CD4-positive, alpha-beta T cell treated with Interleukin-17A for 4 hours (primary cell): Measurements from ENCODE around the gene CCL11.

Experiments
- DNase-seq: peaks from one replicate; pipeline ENCODE4 v3.0.0-alpha.2; 2020; ENCODE audit warnings: mixed read lengths

CCL11 gene

DNA sequence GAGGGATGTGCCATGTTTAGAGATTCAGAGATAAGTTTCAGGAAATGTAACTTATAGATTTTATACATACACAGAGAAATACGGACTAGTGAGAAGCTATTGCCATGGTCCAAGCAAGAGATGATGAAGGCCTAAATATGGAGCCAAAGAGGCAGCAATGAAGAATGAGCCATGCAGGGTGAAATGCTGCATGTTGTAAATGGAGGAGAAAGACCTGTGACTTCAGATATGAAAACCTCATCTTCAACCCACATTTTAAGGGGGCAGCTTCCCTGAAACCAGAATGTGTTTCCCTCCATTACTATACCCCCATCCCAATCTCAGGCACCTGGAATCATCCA lies 27.6 kb upstream of the CCL11 start:
- DNase-seq, result no peak

DNA sequence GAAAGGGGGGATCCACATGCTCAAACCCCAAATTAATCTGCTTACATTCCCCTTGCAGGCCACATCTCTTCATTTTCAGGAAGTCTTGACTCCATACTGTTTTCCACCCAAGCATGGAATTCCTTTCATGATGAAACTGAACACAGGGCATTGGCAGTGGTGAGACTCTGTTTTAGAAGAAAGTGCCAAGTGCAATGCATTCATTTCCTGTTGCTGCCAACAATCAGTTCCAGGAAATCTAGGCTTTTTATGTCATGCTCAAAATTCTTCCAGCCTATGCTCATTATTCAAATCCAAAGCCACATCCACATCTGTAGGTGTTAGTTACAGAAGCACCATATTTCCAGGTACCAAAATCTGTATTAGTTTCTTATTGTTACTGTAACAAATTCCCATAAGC lies 26.4 kb upstream of the CCL11 start:
- DNase-seq, result no peak

DNA sequence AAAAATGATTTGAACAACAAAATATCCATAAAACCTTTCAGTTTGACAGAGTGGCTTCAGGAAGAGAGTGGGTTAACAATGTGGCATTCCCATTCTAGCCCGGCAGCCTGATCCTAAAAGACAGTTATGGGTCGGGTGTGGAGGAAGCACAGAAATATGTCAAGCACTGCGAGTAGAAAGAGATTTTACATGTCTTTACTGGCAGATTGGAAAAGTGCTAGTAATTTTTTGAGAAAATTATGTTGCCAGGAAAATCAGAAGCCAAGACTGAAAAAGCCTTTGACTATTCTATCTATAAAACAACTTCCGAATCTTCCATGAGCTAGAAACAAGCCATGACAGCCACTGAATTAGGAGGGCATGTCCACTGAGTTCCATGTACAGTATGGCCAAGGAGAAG lies 24.7 kb upstream of the CCL11 start:
- DNase-seq, result no peak

DNA sequence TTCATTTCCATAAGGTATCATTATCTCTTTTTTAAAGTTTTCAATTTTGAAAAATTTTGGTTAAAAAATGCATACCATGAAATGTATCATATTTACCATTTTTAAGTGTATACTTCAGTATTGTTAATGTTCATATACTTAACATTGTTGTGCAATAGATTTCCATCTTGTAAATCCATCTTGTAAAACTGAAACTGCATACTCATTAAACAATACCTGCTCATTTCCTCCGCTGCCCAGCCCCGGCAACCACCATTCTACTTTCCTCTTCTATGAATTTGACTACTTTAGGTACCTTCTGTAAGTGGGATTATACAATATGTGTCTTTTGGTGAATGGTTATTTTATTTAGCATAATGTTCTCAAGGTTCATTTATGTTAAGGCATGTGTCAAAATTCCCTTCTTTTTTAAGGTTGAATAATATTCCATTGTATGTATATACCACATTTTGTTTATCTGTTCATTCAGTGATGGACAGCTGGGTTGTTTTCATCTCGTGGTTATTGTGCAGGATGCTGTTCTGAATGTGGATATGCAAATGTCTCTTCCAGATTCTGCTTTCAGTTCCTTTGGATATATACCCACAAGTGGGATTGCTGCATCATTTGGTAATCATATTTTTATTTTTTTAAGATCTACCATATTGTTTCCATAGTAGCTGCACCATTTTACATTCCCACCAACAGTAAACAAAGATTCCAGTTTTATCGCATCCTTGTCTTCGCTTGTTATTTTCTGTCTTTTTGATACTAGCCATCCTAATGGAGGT lies 23.8 kb upstream of the CCL11 start:
- no peak for DNase-seq

DNA sequence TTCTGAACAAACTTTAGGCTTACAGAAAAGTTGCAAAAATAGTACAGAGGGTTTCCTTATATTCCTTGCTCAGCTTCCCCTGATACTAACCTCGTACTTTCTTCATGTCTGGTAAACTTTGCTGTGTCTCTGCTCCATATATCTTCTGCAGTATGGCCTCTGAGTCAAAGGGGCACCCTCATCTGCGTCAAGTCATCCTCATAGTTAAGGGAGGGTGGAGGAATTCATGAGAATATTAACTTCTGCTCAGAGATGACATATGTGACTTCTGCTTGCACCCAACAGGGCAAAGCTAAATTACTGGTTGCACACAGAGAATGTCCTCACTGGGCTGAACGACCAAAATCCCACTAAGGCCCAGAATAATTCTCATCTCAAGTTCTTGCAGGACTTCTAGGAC lies 19.8 kb upstream of the CCL11 start:
- no peak for DNase-seq

DNA sequence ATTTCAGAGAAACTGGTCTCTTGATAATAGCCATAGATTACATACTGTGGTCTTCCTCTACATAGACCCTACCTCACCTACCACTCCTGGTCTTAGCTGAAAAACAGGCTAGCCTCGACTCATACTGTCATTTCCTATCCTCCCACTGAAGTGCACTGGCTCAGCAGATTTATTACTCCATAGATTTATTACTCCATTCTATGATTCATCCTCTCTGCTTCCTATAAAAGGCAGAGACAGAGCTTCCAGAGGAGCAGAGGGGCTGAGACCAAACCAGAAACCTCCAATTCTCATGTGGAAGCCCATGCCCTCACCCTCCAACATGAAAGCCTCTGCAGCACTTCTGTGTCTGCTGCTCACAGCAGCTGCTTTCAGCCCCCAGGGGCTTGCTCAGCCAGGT lies 15.6 kb upstream of the CCL11 start, which contains the start of gene CCL7:
CCL7 (plus strand) TSS at position 253 of the 400 bp plus-strand sequence; CDS start at position 323, 70 bp downstream.
- no peak for DNase-seq

DNA sequence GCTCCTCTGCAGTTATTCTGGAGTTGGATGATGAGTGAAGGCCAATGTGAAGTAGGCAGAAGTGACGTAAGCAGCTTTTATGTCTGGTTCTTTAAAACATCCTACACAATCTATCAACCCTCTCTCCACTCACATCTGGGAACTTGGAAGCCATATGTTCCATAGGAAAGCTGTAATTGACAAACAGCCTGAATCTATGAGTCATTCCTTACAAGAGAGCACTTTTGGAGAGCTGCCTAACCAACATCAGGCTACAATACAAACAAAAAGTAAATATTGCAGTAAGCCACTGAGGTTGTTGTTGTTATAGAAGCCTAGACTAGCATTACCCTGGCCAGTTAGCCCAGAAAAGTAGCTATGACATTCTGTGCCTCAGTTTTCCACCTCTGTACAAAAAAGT lies 9.7 kb upstream of the CCL11 start:
- DNase-seq, result no peak

DNA sequence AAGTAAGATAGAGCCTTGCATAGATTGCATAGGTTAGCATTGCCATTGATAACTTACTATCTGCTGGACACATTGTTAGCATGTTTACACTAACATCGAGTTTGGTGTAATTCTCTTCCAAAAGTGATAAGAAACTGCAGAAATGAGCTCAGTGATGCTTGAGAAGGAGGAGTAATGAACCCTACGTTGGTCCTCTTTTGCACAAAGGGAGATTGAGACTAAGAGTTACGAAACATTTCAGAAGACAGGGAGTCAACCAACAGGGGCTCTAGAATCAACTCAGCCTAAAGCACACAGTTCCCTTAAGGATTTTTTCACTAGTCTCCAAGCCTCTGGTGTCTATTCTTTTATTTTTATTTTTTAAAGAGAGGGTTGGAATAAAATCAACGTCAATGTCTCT lies 8.7 kb upstream of the CCL11 start:
- DNase-seq, result no peak

DNA sequence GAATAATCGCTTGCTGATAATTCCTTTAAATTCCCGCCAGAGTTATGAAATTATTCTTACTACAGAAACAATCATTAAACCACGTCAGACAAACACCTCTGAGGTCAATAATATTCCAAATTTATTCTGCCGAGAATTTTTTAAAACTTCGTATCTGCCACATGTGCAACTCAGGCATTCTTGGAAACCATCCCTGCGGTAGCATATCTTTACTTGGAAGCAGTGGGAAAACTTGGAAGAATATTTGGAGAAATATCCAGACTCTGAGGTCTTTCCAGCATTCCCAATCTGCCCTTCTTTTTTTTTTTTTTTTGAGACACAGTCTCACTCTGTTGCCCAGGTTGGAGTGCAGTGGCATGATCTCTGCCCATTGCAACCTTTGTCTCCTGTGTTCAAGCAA lies 2.0 kb upstream of the CCL11 start:
- no peak for DNase-seq

DNA sequence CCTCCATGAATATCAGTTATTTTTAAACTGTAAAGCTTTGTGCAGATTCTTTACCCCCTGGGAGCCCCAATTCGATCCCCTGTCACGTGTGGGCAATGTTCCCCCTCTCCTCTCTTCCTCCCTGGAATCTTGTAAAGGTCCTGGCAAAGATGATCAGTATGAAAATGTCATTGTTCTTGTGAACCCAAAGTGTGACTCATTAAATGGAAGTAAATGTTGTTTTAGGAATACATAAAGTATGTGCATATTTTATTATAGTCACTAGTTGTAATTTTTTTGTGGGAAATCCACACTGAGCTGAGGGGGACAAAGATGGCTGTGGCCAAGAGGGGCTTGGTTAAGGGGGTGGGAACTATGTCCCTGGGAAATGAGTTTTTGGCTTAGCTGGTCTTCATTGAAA lies 2.3 kb downstream of the CCL11 start:
- DNase-seq, result no peak

DNA sequence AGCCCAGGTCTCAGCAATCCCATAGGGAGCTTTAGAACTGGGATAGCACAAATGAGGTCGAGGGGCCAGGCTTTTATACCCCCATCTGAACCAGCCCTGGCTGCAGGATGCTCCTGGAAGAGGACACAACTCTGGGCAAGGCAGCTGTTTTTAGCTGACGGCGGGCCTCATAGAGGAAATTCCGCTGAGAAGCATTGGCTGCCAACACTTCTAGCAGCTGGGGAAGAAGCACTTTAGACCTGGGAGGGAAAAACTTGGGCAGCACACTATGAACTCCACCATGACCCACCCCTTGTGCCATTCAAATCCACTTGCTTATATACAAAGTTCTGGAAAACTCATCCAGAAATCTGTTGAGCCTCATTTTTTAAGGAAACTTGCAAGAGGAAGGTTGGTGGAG lies 5.0 kb downstream of the CCL11 start:
- DNase-seq, result no peak

DNA sequence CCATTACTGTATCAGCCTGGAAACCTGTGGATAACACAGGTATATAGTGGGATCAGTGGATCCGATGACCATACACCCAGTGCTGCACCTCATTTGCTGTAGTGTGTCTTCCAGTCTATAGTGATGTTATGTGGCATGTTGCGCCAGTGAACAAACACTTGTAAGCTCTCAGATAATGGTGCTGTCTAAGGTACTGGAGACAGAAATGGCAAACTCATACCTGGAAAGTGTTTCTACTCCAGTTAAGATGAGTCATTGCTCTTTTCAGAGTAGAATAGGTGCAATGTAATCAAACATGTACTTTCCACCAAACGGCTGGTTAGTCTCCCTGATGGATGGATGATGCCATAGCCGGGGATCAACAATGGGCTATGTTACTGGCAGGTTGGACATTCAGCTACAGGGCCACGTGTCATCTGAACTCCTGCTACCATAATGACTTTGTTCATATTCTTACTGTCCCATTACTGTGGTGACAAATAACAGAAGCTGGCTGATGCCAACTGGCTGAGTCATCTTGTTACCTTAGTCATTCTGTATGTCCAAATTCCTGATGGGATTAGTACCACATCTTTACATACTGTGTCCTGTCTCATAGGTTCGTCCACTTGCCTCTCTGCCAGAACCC lies 6.3 kb downstream of the CCL11 start:
- DNase-seq, result no peak

DNA sequence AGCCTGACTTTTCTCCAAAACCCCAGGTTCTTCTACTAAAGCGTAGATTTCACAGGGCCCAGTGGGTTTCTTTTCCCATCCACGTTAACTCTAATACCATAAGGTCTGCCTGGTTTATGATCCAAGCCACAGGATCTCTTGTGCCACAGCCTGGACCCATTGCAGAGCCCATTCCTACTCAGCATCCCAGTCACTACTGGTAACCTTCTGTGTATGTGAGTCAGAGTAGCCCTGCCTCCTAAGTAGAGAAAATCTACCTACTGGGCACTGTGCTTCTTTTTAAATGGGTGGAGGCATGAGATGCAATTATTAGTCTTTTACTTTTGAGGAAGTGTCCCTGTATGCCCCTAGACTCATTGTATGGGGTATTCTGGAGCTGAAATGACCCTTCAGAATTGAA lies 13.5 kb downstream of the CCL11 start:
- DNase-seq, result no peak

DNA sequence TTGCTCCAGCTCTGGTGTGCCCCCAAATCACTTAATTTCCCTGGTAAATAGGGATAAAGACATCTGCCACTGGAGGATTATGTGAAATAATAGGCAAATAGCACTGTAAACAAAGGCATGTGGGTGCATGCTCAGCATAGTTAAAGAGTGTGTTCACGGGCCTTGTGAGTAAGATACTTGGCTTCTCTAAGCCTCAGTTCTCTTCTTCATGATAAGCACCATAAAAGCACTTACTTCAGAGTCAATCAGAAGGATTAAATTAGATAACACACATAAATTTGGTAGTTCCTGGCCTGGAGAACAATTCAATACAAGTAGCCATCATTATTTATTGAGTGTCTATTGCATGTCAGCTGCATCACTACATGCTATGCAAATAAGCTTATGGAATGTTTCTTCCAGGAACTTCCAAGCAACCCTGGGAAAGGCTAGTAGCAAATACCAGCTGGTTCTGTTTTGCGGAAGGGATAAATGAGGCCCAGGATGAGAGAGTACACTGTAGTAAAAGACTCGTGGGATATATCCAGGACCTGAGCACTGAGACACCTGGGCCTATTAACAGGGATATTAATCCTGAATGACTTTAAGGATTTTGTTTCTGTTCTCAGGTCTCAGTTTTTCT lies 14.5 kb downstream of the CCL11 start:
- no peak for DNase-seq

DNA sequence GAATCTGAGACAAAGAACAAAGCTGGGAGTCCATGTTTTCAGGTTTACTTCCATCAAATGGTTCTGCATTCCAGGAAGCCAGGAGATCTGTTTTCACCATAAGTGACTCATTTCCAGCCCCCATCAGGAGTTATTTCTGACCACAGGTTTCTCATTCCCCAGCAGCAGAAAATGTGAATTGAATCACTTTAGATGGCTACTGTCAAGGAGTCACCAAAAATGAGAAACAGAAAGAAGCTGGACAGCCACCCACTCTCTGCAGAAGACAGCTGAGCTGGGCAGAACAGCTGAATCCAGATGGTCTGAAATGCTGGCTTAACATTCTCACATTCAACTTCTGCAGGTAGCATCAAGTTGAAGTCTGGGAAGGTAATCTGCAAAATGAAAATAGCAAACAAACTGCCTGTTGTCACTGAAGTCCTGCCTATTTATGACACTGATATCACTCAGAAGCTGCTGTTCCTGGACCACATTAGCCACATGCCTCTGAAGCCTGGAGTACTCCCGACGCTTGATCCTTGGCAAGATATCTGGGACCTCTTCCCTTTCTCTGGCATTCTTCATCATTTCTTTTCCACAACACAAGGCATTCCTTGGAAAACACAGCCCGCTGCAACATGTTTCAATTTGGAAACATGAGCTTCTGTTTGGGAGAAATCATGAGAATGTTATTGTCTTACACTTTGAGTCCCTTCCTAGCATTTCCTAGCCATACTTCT lies 15.3 kb downstream of the CCL11 start:
- no peak for DNase-seq

DNA sequence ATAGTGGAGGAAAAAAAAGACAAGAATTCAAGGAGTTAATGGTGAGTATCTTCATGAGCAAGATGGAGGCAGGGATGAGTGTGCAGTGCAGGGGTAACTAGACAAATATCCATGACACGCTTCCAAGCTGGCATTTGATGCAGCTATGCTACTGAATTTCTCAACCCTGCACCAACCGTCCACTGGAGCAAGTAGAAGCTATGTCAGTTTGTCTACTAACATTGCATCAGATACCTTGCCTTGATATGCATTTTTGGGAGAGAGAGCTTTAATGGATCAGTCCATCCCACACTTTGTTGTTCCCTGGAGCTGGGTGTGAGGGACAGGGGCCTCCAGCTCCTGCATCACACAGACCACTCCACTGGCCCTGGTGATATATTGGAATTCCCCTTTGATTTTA lies 16.4 kb downstream of the CCL11 start:
- DNase-seq, result no peak

DNA sequence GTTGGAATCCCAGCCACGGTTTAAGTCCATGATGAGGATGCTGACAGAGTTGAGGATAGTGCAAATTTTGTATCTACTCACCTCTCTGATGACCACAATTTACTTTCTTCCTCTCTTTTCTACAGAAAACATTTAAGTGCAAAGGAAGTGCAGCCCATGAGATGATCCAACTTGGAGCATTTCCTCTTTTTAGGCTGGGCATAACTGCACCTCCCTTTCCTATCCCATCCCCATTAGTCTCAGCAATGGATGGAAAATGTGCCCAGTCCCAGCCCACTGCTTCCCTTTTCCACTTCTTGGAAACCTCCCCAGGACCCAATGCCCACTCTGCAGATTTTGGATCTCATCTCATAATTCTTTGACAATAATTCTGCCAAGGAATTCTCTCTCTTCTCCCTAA lies 17.1 kb downstream of the CCL11 start:
- DNase-seq, result no peak

DNA sequence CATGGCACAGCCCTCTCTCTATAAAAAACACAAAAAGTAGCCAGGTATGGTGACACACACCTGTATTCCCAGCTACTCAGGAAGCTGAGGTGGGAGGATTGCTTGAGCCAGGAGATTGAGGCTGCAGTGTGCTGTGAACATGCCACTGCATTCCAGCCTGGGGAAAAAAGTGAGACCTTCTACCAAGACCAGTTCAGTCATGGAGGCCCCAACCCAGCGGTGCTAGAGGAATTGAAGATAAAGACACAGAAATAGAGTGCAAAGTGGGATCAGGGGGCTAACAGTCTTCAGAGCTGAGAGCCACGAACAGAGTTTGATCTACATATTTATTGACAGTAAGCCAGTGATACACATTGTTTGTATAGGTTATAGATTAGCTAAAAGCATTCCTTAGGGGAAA lies 18.1 kb downstream of the CCL11 start:
- no peak for DNase-seq

DNA sequence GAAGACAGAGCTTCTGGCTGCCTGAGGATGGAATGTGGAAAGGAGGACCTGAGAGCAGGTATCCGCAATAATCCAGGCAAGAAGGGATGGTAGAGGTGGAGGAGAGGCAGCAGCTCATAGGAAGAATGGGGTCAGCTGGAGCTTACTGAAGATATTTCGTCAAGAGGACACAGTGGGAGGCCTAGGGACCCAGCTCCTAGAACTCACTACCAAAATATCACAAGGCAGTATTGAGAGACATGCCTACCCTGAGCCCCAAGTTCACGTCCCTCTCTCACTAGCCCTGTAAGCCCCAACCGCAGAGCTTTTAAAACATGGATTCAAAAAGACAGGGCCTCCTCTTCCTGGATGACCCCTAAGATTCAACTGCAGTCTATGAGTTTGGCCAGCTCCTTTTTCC lies 19.5 kb downstream of the CCL11 start:
- no peak for DNase-seq

DNA sequence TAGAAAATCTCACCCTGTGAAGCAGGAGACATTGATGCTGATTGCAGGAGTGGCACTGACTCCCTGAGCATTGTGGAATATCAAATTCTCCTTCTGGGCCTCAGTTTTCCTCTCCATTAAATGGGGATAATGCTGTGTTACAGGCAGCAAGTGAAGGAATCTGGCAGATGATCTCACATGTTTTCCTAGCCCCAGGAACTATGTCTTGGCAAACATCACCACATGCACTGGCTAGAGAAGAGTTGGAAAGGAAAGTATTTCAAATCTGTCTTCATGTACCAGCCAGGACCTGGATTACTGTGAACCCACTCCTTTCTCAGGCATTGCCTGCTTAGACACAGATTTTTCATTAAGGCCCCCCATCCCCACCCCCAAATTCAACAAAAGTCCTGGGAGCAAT lies 20.1 kb downstream of the CCL11 start:
- no peak for DNase-seq

DNA sequence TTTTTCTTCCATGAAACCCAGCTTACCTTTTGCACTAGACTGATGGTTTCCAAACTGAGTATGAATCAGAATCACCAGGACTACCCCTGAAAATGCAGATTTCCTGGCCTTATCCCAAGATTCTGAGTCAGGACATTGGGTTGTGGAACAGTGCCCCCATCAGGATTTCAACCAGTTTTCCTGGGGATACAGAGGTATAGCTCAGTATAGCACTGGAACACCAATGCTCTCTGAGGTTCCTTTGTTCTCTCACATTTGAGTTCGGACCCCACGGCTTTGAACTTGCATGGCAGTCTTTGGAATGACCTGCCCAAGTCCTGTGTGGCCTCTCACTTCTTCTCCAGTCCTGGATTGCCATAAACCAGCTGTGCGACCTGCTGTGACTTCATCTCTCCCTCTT lies 20.9 kb downstream of the CCL11 start:
- no peak for DNase-seq

DNA sequence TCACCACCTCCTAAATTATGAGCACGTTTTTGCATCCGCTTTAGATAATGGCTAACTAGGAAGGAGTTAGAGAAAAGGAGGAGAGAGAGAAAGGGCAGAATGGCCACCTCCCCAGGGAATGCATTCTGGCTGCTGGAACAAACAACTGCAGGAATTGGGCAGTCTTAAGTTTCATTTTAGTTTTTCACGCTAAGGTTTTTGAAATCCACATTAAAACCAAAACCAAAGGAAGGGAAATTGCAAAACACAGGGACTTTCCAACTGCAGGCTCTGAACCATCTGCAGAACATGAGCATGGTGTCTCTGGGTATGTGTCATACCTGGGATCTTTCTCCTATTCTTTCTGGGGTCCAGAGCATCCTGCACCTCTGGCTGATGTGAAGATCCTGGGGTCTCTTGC lies 21.6 kb downstream of the CCL11 start:
- DNase-seq, result no peak

DNA sequence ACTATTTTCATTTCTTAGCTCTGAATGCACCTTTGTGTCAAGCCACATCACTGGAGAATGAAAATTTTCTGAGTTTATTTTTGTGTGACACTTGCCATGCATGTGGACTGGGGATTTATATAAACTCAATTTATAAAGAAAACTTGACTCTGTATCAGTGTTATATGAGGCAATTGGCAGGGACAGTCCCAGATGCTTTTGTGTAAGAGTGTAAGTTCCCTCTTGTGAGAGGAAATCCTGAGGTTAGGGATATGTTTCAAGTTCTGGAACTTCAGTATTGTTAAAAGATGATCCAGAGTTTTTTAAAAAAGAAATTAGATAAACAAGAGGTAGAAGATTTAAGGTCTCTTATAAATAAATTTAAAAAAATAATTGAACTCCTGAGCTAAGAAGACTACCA lies 22.8 kb downstream of the CCL11 start:
- no peak for DNase-seq

DNA sequence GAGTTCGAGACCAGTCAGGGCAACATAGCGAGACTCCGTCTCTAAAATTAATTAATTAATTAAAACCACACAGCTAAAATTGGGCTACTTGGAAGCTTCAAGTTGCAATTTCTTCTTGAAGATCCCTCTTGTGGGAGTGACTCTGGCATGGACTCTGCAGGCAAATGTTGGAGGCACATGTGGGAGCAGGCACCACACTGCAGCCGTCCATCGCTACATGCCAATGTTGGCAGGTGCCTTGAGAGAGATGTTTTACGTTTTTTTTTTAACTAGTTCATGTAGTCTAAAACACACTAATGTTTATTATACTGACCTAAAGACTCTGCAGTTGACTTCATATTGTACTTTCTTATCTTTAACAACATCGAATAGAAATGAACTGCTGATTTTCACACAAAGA lies 25.7 kb downstream of the CCL11 start:
- DNase-seq, result no peak
